K562 (cell line): ENCODE results near the gene VPS13D. TPM values are rescaled to one million over a fixed set of nuclear protein-coding genes. Genes with fewer than 3 reads are reported as not detected.
A peak's percentile ranks its signal among the peaks of the same experiment; 100 is the strongest.

ENCODE experiments used
- ATAC-seq: fragments of 200-7000 bp; cut with Tn5 transposase; 3 replicates; pipeline ENCODE4 v1.9.1; 2020; ENCODE audit warnings: moderate library complexity
- BruUV-seq: library from RNA; stranded (reverse); fragments of 400-500 nt; replicated peaks from 2 replicates; lab custom pipeline; 2021; lab: Mats Ljungman, UMichigan
- CTCF ChIA-PET: fragments of 300-600 bp; formaldehyde crosslinking; extraction: SDS; loops from one replicate; lab custom pipeline; 2021; ENCODE audit warnings: low intra/inter-chr PET ratio; lab: Yijun Ruan, JAX
- POLR2A ChIA-PET: fragments of 300-600, 350-650 bp; sonication (Branson Sonifier 250); formaldehyde crosslinking; extraction: SDS; loops from one replicate; lab custom pipeline; 2021; ENCODE audit warnings: antibody characterized with exemption, inconsistent platforms; lab: Yijun Ruan, JAX
- DNase-seq, 4 experiments: peaks; one replicate each; pipeline versions ENCODE4 v3.0.0 to v3.0.0-alpha.2; 2011 to 2018; ENCODE audit warnings: low spot score in 3 of 4, mixed read lengths in 3 of 4; ENCODE audit errors: extremely low read depth in 1 of 4
- FAIRE-seq: peaks from 2 replicates; lab custom pipeline; 2011; peaks lifted over from hg19 to GRCh38; lab: Jason Lieb, UNC
- H2AFZ ChIP-seq: 2 replicates; pipeline ENCODE4 v1.6.0; 2011; ENCODE audit warnings: low read depth, low read length, control low read depth, inconsistent platforms
- H3K27ac ChIP-seq: fragments of 200-600 bp; 3 replicates; pipeline ENCODE4 v1.8.0; 2011; ENCODE audit warnings: low read depth, mild to moderate bottlenecking, control low read depth, inconsistent platforms, low read length, moderate library complexity, mixed read lengths; ENCODE audit errors: extremely low read depth
- H3K27me3 ChIP-seq, 2 experiments: fragments of 300-600 bp in 1 of 2; 2 replicates in 1 of 2; 3 replicates in 1 of 2; pipeline versions ENCODE4 v1.6.0 to v1.8.0; 2011; ENCODE audit warnings: inconsistent platforms in 2 of 2, low read length in 2 of 2, mild to moderate bottlenecking in 1 of 2, mixed read lengths in 1 of 2, moderate library complexity in 1 of 2; ENCODE audit not compliant: control insufficient read depth in 2 of 2, insufficient read depth in 2 of 2
- H3K36me3 ChIP-seq: fragments of 300-600 bp; 3 replicates; pipeline ENCODE4 v1.8.0; 2011; ENCODE audit warnings: mild to moderate bottlenecking, low read length, inconsistent platforms; ENCODE audit not compliant: control insufficient read depth, insufficient read depth
- H3K4me1 ChIP-seq, 2 experiments: fragments of 200-600 bp in 1 of 2; replicated peaks in 1 of 2; 2 replicates in 1 of 2; 3 replicates in 1 of 2; pipeline versions ENCODE4 v1.5.1 to v1.8.0; 2011; ENCODE audit warnings: inconsistent platforms in 2 of 2, low read length in 2 of 2, mild to moderate bottlenecking in 1 of 2, mixed read lengths in 1 of 2, moderate library complexity in 1 of 2; ENCODE audit not compliant: control insufficient read depth in 2 of 2, insufficient read depth in 2 of 2
- H3K4me2 ChIP-seq: 2 replicates; pipeline ENCODE4 v1.6.1; 2011; ENCODE audit warnings: low read length, control low read depth, inconsistent platforms, mixed read lengths; ENCODE audit not compliant: insufficient read depth
- H3K4me3 ChIP-seq: fragments of 200-600 bp; sonication (generic), shearing (Covaris generic); 2 replicates; pipeline ENCODE4 v1.5.1; 2016; ENCODE audit warnings: control low read depth, inconsistent platforms
- H3K79me2 ChIP-seq: fragments of 200-600 bp; 3 replicates; pipeline ENCODE4 v1.8.0; 2011; ENCODE audit warnings: low read length, inconsistent platforms; ENCODE audit not compliant: control insufficient read depth, insufficient read depth
- H3K9ac ChIP-seq, 2 experiments: 2 replicates each; pipeline versions ENCODE4 v1.6.0 to v1.6.1; 2011; ENCODE audit warnings: low read depth in 2 of 2, low read length in 2 of 2, control low read depth in 1 of 2, inconsistent platforms in 1 of 2, mild to moderate bottlenecking in 1 of 2, mixed read lengths in 1 of 2; ENCODE audit not compliant: insufficient read depth in 1 of 2
- H3K9me1 ChIP-seq: one replicate; pipeline ENCODE4 v1.6.0; 2011; ENCODE audit warnings: inconsistent platforms, mild to moderate bottlenecking, low read length, moderate library complexity; ENCODE audit not compliant: control insufficient read depth, insufficient read depth
- H3K9me3 ChIP-seq: replicated peaks from 2 replicates; pipeline ENCODE4 v1.5.1; 2011; ENCODE audit warnings: low read depth, low read length, inconsistent platforms; ENCODE audit not compliant: control insufficient read depth, insufficient read depth
- H4K20me1 ChIP-seq: replicated peaks from 2 replicates; pipeline ENCODE4 v1.6.1; 2011; ENCODE audit warnings: low read length, inconsistent platforms, mixed read lengths; ENCODE audit not compliant: control insufficient read depth, insufficient read depth
- BCLAF1 ChIP-seq, 2 experiments: fragments of 450-650 bp in 1 of 2; IDR thresholded peaks; 2 replicates each; pipeline ENCODE4 v1.6.1; 2011 to 2017; ENCODE audit warnings: low read depth in 2 of 2, antibody characterized with exemption in 1 of 2, borderline replicate concordance in 1 of 2, low read length in 1 of 2, mild to moderate bottlenecking in 1 of 2, mixed read lengths in 1 of 2; ENCODE audit not compliant: control insufficient read depth in 1 of 2
- EP300 ChIP-seq: IDR thresholded peaks from 2 replicates; pipeline ENCODE4 v1.6.1; 2012; ENCODE audit warnings: low read length, improper control_type of control experiment
- ESRRB ChIP-seq: fragments of 250-450 bp; sonication (Bioruptor Pico); IDR thresholded peaks from 2 replicates; pipeline ENCODE4 v1.5.0; 2020; ENCODE audit warnings: mild to moderate bottlenecking, moderate library complexity, borderline replicate concordance
- FOXJ2 ChIP-seq: fragments of 200-800 bp; sonication (Bioruptor generic); IDR thresholded peaks from 2 replicates; pipeline ENCODE4 v1.6.1; 2016; ENCODE audit warnings: missing genetic modification characterization, missing compliant biosample characterization
- HDAC6 ChIP-seq: IDR thresholded peaks from 2 replicates; pipeline ENCODE4 v1.6.1; 2012; ENCODE audit warnings: low read depth, mild to moderate bottlenecking, control low read depth, inconsistent platforms, low read length, moderate library complexity
- KDM4B ChIP-seq, 2 experiments: fragments of 450-650 bp in 1 of 2; sonication (generic) in 1 of 2; IDR thresholded peaks; 2 replicates each; pipeline ENCODE4 v1.6.1; 2016 to 2017; ENCODE audit warnings: borderline replicate concordance in 2 of 2, antibody characterized with exemption in 1 of 2, low read depth in 1 of 2, mild to moderate bottlenecking in 1 of 2
- MAX ChIP-seq: sonication (generic); formaldehyde crosslinking; IDR thresholded peaks from 2 replicates; pipeline ENCODE4 v1.9.0; 2022; ENCODE audit warnings: mild to moderate bottlenecking, missing genetic modification reagents
- MTF1 ChIP-seq: fragments of 250-450 bp; sonication (Bioruptor Pico); IDR thresholded peaks from 2 replicates; pipeline ENCODE4 v1.9.0; 2021; ENCODE audit warnings: moderate library complexity, mild to moderate bottlenecking, inconsistent platforms, borderline replicate concordance
- NBN ChIP-seq: fragments of 450-650 bp; IDR thresholded peaks from 2 replicates; pipeline ENCODE4 v1.6.1; 2016; ENCODE audit warnings: low read depth, mild to moderate bottlenecking
- POLR2AphosphoS2 ChIP-seq: IDR thresholded peaks from 2 replicates; pipeline ENCODE4 v1.6.1; 2012; ENCODE audit warnings: low read length, improper control_type of control experiment
- RBFOX2 ChIP-seq: fragments of 200-400 bp; formaldehyde crosslinking; IDR thresholded peaks from 2 replicates; pipeline ENCODE4 v1.6.1; 2017; ENCODE audit warnings: low read depth, mild to moderate bottlenecking, low read length, moderate library complexity
- SNRNP70 ChIP-seq: fragments of 200-400 bp; formaldehyde crosslinking; optimal IDR thresholded peaks from 2 replicates; pipeline ENCODE3; 2017; ENCODE audit warnings: low read depth, low read length
- TCF3 ChIP-seq: sonication (generic); formaldehyde crosslinking; IDR thresholded peaks from 2 replicates; pipeline ENCODE4 v1.4.0; 2020; ENCODE audit warnings: mild to moderate bottlenecking, missing genetic modification reagents
- TCF7 ChIP-seq: sonication (generic); IDR thresholded peaks from 2 replicates; pipeline ENCODE4 v1.6.1; 2016; ENCODE audit warnings: antibody characterized with exemption, borderline replicate concordance
- ZNF143 ChIP-seq: sonication (generic); formaldehyde crosslinking; IDR thresholded peaks from 2 replicates; pipeline ENCODE4 v1.9.0; 2022; ENCODE audit warnings: mild to moderate bottlenecking, missing genetic modification reagents
- ZNF764 ChIP-seq: fragments of 250-450 bp; sonication (Bioruptor Pico); IDR thresholded peaks from 2 replicates; pipeline ENCODE4 v1.4.0; 2020; ENCODE audit warnings: low read depth, mild to moderate bottlenecking, moderate library complexity
- WGBS: fragments of 100-300 bp; shearing (Covaris generic); methylation state at CpG from one replicate; pipeline ENCODE4 v1.1.6; 2016; ENCODE audit warnings: low coverage, mixed read lengths; ENCODE audit not compliant: insufficient coverage; ENCODE audit errors: missing lambda C conversion rate; 5-methylcytosine and 5-hydroxymethylcytosine counted together
- in situ Hi-C: fragments of 300-500 bp; cut with MboI; formaldehyde crosslinking; loops from 4 replicates; pipeline ENCODE4 v1.15.0; 2018; ENCODE audit warnings: inconsistent platforms, mixed read lengths
- intact Hi-C: fragments of 100-400 bp; cut with micrococcal nuclease; formaldehyde crosslinking; loops from 2 replicates; pipeline ENCODE4 v1.14.2; 2022
- polyA plus RNA-seq, 8 experiments: library from polyadenylated mRNA; depleted of rRNA in 4 of 8; stranded (reverse) in 5 of 8; unstranded in 3 of 8; fragments of >200 nt; fragmentation: Nextera tagmentation in 2 of 8; fragmentation: Illumina TruSeq in 1 of 8; extraction: Ambion mirVana in 2 of 8; extraction: Trizol in 1 of 8; gene quantifications; 2 replicates each; pipeline versions ENCODE4 v1.2.1 to v1.2.3, GENCODE V29; 2011 to 2014; ENCODE audit warnings: inconsistent platforms in 1 of 8, missing spikeins in 1 of 8
- total RNA-seq, 7 experiments: library from RNA; depleted of rRNA in 6 of 7; stranded (reverse); fragments of >200 nt in 6 of 7; fragmentation: Illumina TruSeq in 2 of 7; extraction: Trizol in 2 of 7; gene quantifications; 2 replicates each; pipeline versions ENCODE4 v1.2.1 to v1.2.3, GENCODE V29; 2011 to 2021; ENCODE audit warnings: low replicate concordance in 1 of 7
- TF ChIP-seq, protein P1 (sequence below): fragments of 450-650 bp; formaldehyde crosslinking; IDR thresholded peaks from 2 replicates; pipeline ENCODE4 v1.4.0; 2020; ENCODE audit warnings: mild to moderate bottlenecking, mixed read lengths

Gene VPS13D
- total and polyA plus RNA-seq, 9 of the 15 experiments (the other 6 are each of a cell fraction or from before 2014, with no cell fraction given): 6.1 to 51.5 (median 38.5) TPM

DNA sequence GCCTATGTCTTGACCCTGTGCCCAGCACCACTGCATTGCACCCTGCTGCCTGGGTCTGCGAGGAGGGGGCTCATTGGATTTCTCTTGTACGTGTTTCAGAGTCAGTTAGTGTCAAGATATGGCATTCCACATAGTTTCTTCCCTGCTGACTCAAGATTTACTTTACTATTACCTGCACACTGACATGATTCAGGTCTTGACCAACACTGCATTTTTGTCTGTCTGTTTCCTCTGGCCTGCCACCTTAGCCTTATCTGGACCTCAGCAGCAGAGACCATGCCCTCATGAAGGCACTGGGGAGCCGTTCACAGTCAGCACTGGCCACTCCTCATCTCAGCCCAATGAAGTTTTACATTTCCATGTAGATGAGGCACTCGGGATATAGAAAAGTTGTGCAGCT lies 232.8 kb downstream of the VPS13D start (continued):
- TF ChIP-seq MAX (CRISPR knock-in tag): 0 out of 2 replicates have a peak, but pooled peaks have one; percentile 24
- TF ChIP-seq NBN: no peak
- TF ChIP-seq MTF1: no peak

- ATAC-seq (peak; percentile 6; the same call in 2 of the 3 replicates), FAIRE-seq (no peak), DNase-seq (peak in 2 of 4 experiments; percentile 53 to 70)
- H3K4me3 ChIP-seq: no peak overlapping the region
- in situ Hi-C loops (no loop called here), intact Hi-C loops (no loop called here)
- BruUV-seq: no TSS peak
- H3K27ac ChIP-seq: peak overlapping the region; percentile 50
- H3K27me3 ChIP-seq: no peaks in the 10 kb centered on the region
- H3K9me1 ChIP-seq: no peaks in the 10 kb centered on the region
- 2% methylated on average over 3 of the region's 3 CpGs for WGBS
- ChIA-PET POLR2A (interaction anchor here (0.6 to 0.8 kb wide), 2 partner anchors 8 to 1216 kb away, joined by 3 read pairs; no protein-coding TSS in a partner anchor), CTCF (no interaction called here)
- H3K4me1 ChIP-seq: peaks cover 43 to 77% of the 10 kb centered on the region in 2 experiments
- H4K20me1 ChIP-seq: no peaks in the 10 kb centered on the region
- peaks cover 59% of the 10 kb centered on the region for H3K36me3 ChIP-seq
- no peak overlapping the region; the same call in 1 of the 2 replicates for H2AFZ ChIP-seq
- H3K79me2 ChIP-seq: no peaks in the 10 kb centered on the region
- peak overlapping the region in 1 of 2 experiments; percentile 50; a peak in 2 of 4 replicates for H3K9ac ChIP-seq
- H3K4me2 ChIP-seq: 0 out of 2 replicates have a peak overlapping the region, but pooled peaks have one; percentile 5
- no peaks in the 10 kb centered on the region for H3K9me3 ChIP-seq
- TF ChIP-seq POLR2AphosphoS2 (no peak), BCLAF1 (IDR thresholded peaks at IDR 0.05; ENCODE audit: borderline replicate concordance in 1 of 2, control insufficient read depth in 1 of 2, low read depth in 2 of 2, low read length in 1 of 2) (no peak), ZNF764 (no peak), FOXJ2 (tag) (no peak), EP300 (peak; percentile 36; the same call in 1 of the 2 replicates), RBFOX2 (no peak), TCF7 (no peak), KDM4B (IDR thresholded peaks at IDR 0.05; ENCODE audit: borderline replicate concordance in 2 of 2, low read depth in 1 of 2) (no peak), ESRRB (no peak), HDAC6 (no peak), SNRNP70 (no peak), TCF3 (CRISPR knock-in tag) (peak; percentile 48; the same call in 1 of the 2 replicates), ZNF143 (no peak)
- TF ChIP-seq, protein P1, sequence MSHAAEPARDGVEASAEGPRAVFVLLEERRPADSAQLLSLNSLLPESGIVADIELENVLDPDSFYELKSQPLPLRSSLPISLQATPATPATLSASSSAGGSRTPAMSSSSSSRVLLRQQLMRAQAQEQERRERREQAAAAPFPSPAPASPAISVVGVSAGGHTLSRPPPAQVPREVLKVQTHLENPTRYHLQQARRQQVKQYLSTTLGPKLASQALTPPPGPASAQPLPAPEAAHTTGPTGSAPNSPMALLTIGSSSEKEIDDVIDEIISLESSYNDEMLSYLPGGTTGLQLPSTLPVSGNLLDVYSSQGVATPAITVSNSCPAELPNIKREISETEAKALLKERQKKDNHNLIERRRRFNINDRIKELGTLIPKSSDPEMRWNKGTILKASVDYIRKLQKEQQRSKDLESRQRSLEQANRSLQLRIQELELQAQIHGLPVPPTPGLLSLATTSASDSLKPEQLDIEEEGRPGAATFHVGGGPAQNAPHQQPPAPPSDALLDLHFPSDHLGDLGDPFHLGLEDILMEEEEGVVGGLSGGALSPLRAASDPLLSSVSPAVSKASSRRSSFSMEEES (CRISPR knock-in tag): no peak
Measured at GRCh38 chr1:12464045-12464461, 234.2 kb downstream of the VPS13D start.
